Epithelial cell of prostate (primary cell): Measurements from ENCODE around the gene ZBBX.
A peak's percentile ranks its signal among the peaks of the same experiment; 100 is the strongest.
"Not testable (repeated sequence)": the region's sequence is repeated elsewhere in the genome, so short reads cannot be mapped to it uniquely, and the experiment has no call there.

Experiments
- DNase-seq: peaks from one replicate; pipeline ENCODE4 v3.0.0-alpha.2; 2011; ENCODE audit warnings: low read depth, low spot score
- H3K27ac ChIP-seq: fragments of 450-650 bp; 2 replicates; pipeline ENCODE4 v1.5.1; 2017; ENCODE audit warnings: mild to moderate bottlenecking

The ZBBX gene

GRCh38 chr3:167380004-167380689, at the start of gene ZBBX:
ZBBX (minus strand) TSS chr3:167380297; CDS start chr3:167372901, 7,396 bp downstream.
- H3K27ac ChIP-seq, result no peak within 1 kb of the TSS
- DNase-seq, result peak; percentile 18

GRCh38 chr3:167426962-167427361, 46.9 kb upstream of the ZBBX start:
- DNase-seq, H3K27ac ChIP-seq: not testable (repeated sequence)

- DNase-seq, H3K27ac ChIP-seq: not testable (repeated sequence)
Observed at GRCh38 chr3:167422396-167422795, 42.3 kb upstream of the ZBBX start.

- no peak for DNase-seq
- H3K27ac ChIP-seq, result no peak overlapping the region
Observed at GRCh38 chr3:167409611-167410010, 29.5 kb upstream of the ZBBX start.

GRCh38 chr3:167406876-167407492, 26.9 kb upstream of the ZBBX start:
- no peak overlapping the region for H3K27ac ChIP-seq
- DNase-seq, result peak; percentile 48

- H3K27ac ChIP-seq, result no peak overlapping the region
- no peak for DNase-seq
Observed at GRCh38 chr3:167397826-167398225, 17.7 kb upstream of the ZBBX start.

- no peak for DNase-seq
- no peak overlapping the region for H3K27ac ChIP-seq
Observed at GRCh38 chr3:167396075-167396474, 16.0 kb upstream of the ZBBX start.

GRCh38 chr3:167394003-167394402, 13.9 kb upstream of the ZBBX start:
- no peak for DNase-seq
- no peak overlapping the region for H3K27ac ChIP-seq

- no peak for DNase-seq
- no peak overlapping the region for H3K27ac ChIP-seq
Observed at GRCh38 chr3:167382155-167382554, 2.1 kb upstream of the ZBBX start.

- no peak for DNase-seq
- H3K27ac ChIP-seq, result no peak overlapping the region
Observed at GRCh38 chr3:167375478-167375877, 4.6 kb downstream of the ZBBX start.

GRCh38 chr3:167372138-167372537, 8.0 kb downstream of the ZBBX start:
- H3K27ac ChIP-seq, result no peak overlapping the region
- DNase-seq, result no peak

GRCh38 chr3:167361948-167362347, 18.1 kb downstream of the ZBBX start:
- DNase-seq, result no peak
- no peak overlapping the region for H3K27ac ChIP-seq

GRCh38 chr3:167361306-167361705, 18.8 kb downstream of the ZBBX start:
- no peak overlapping the region for H3K27ac ChIP-seq
- no peak for DNase-seq

- DNase-seq, result no peak
- no peak overlapping the region for H3K27ac ChIP-seq
Observed at GRCh38 chr3:167355446-167355845, 24.7 kb downstream of the ZBBX start.

- no peak overlapping the region for H3K27ac ChIP-seq
- no peak for DNase-seq
Observed at GRCh38 chr3:167354751-167355150, 25.3 kb downstream of the ZBBX start.

GRCh38 chr3:167350245-167350862, 29.7 kb downstream of the ZBBX start:
- no peak for DNase-seq
- H3K27ac ChIP-seq, result no peak overlapping the region

GRCh38 chr3:167346171-167346570, 33.9 kb downstream of the ZBBX start:
- no peak overlapping the region for H3K27ac ChIP-seq
- DNase-seq, result no peak

GRCh38 chr3:167330993-167331785, 48.9 kb downstream of the ZBBX start:
- DNase-seq, result no peak
- no peak overlapping the region for H3K27ac ChIP-seq

- no peak for DNase-seq
- H3K27ac ChIP-seq, result no peak overlapping the region
Observed at GRCh38 chr3:167323572-167323971, 56.5 kb downstream of the ZBBX start.

- no peak for DNase-seq
- no peak overlapping the region for H3K27ac ChIP-seq
Observed at GRCh38 chr3:167318996-167319615, 61.0 kb downstream of the ZBBX start.
